SW480 (cell line): ENCODE measurements around the gene STAB1.

ENCODE experiments used
- DNase-seq: peaks from one replicate; pipeline ENCODE4 v3.0.0-alpha.2; 2016; ENCODE audit warnings: low spot score

Gene STAB1

DNA sequence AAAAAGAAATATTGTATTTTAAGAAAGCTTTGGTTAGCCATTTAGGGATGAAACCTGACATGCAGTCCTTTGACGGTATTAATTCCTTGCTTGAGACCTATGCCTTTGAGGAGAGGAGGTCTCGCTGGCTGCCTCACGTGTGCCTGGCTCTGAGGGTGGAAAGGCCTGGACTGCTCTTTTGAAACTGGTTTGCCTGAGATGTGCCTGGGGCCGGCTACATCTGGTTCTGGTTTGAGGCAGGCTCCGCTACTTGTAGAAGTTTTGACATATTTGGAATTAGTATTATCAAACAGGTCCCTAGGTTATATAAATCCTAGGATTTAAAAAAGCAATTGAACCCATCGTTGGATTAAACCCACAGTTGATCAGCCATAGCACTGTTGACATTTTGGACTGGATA, 33.3 kb upstream of the STAB1 start:
- DNase-seq = no peak

DNA sequence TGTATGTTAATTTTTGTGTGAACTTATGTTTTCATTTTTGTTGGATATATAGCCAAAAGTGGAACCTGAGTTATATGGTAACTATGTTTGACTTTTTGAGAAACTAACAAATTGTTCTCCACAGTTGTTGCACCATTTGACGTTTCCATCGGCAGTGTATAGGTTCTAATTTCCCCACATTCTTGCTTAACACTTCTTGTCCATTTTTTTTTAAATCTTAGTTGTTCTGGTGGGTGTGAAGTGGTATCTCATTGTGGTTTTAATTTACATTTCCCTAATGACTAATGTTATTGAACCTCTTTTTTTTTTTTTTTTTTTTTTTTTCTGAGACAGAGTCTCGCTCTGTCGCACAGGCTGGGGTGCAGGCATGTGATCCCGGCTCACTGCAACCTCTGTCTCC, 31.7 kb upstream of the STAB1 start:
- DNase-seq = no peak

DNA sequence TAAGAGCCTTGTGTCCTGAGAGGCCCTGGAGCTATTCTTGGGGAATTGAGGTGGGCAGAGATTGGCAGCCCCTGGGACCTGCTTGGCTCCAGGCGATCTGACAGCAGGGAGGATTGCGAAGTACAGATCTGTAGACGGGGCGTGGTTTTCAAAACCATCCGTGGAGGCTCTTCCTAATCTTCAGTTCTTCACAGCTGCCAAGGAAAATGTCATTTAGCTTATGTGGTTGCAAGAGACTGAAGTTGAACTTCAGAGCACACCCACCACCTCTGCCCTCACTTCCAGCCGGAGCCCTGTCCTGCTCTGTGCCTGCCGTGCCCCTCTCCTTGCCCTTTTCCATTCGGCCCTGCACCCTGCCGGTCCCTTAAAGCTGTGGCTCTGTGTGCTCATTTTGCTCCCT, 26.8 kb upstream of the STAB1 start:
- DNase-seq = no peak

DNA sequence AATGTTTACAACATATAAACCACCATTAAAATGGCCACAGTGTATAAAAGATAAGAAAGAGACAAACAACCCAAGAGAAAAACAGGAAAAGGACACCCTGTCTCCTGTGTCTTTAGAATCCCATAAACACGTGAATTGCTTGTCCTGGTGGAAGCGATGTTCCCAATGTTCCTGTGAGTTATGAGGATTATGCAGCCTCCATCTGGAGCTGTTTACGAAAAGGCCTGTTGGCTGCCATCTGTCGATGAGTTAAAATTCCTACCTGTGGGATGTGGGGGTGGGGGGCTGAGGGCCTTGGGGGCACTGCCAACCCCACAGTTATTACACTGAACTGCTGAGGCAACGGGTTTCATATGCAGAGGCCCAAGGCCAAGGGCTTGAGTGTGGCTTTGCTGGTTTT, 26.1 kb upstream of the STAB1 start:
- DNase-seq = no peak

DNA sequence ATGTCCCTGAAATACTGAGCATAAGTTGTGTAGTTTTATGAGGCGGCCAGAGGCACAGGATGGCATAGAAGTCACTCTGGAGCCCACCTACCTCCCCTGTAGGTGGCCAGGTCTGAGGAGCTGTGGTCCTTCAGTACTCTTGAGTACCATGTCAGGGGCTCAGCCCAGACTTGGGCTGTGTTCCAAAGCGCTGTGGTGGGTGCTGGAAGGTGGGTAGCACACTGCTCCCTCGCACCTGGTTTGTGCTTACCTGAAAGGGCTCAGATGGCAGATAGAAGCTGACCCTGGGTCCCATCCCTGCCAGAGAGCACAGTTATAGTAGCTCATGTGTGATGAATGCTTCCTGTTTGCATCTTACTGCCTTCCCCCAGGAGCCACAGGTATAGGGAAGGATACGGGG, 24.2 kb upstream of the STAB1 start:
- no peak for DNase-seq

DNA sequence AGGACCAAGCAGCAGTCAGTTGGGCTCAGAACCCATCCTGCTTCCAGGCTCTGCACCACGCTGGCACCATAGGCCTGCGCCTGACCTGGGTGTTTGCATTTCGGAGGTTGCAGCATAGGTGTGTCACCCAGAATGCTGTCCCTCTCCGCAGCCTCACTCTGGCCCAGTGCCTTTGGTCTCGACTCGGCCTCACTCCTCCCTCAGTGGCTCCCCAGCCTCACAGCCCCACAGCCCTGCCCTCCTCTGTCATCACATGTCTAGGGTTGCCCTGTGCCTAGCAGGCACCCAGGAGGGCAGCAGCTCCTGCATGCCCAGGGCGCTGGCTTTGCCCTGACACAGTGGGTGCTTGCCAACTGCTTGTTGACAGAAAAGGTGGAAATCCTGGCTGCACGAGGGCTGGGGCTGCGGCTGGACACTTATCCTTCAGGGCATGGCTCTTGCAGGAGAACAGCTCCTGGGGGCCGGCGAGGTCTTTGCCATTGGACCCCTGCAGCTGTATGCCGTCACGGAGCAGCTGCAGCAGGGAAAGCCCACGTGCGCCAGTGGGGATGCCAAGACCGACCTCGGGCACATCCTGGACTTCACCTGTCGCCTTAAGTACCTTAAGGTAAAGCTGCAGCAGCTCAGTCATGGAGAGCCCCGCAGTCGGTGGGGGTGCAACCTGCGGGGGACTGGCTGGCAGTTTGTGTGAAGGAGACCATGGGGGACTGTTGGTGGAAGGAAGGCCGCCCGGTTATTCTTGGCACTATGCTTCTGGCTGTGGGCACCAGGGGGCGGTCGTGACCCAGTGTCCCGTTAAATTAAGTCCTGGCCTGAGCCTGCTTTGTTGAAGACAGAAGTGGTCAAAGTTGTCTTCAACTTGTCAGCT, 23.5 kb upstream of the STAB1 start:
- DNase-seq = peak; percentile 37

DNA sequence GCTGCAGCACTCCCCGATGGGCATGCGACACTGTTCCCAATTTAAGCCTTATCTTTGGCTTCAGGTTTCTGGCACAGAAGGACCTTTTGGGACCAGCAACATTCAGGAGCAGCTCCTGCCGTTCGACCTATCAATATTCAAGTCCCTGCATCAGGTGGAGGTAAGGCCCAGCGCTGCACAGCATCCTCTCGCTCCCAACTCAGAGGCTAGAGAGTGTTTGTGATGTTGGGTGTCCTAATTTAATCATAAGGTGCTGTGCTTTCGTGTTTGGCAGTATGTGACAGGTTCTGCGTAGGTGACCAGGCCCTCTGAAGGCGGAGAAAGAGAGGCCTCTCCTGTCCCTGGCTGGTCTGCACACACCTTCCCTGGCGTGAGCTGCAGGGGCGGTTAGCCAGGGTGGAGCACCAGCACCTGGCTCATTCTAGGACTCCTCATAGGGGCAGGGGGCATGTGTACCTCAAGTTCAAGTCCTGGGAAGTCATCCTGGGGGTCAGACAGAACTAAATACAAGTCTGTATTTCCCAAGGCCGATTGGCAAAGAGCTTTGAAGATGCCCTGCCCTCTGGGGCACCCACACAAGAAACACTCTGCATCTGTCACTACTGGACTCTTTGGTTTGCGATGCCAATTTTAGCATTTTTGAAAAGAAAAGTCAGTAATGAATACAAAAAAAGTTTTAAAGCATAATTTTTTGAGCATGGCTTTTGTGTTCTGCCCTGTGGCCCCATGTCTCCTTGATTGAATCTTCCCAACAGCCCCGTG, 22.7 kb upstream of the STAB1 start:
- DNase-seq = no peak

DNA sequence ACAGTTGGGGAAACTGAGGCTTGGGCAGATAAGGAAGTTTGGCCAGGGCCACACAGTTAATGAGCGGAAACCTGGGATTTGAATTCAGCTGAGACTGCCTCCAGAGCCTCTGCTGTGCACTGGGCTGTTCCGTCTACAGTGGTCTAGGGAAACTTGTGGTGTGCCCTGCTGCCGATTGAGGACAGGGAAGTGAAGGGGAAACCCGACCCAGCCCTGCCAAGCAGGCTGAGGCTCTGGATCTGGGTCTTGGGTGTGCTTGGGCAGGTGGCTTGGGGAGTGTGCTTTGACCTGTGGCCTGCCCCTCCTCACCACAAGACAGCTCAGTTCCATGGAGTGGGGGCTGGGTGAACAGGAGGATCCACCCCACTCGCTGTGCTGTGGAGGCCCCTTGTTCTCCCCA, 22.1 kb upstream of the STAB1 start:
- no peak for DNase-seq

DNA sequence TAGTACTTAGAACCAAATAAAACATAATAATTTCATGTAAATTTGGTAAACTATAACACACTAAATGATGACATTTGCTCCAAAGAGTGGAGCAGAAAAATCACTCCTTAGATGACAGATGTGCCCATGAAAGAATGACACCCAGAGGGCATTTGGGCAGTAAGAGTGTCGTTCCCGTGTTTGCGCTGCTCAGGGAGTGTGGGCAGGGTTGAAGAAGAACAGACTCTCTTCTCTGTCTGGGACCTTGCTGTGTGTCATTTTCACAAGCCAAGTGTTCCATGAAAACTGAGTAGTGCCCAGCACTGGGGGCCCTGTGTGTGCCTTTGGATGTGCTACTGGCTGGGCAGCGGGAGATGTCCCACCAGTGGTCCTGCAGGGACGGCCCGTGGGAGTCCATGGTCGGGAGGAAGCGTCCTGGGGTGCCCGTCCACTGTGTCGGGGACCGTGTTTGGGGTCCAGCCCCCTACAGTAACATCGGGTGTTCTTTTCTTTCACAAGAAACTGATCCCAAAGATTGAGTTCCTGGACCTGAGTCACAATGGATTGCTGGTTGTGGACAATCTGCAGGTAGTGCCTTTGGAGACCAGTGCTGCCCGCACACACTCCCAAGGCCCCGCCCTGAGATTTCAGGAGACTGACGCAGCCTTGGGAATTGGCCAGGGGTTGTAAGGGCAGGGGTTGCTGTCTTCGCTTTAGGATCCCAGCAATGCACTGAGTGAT, 17.9 kb upstream of the STAB1 start:
- DNase-seq = no peak

DNA sequence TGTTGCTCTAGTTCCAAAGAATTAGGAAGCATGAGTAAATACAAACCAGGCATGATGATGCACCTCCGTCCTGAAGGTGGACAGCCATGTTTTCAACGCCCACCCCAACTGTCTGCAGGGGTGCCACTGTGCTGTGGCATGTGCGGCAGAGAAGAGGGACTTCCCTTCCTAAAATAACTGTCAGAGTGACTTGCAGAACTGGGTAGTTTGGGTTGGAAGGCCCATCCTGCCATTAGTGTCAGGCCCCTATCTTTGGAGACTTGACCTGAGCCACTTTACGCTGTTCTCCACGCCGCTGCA, 17.4 kb upstream of the STAB1 start:
- no peak for DNase-seq

DNA sequence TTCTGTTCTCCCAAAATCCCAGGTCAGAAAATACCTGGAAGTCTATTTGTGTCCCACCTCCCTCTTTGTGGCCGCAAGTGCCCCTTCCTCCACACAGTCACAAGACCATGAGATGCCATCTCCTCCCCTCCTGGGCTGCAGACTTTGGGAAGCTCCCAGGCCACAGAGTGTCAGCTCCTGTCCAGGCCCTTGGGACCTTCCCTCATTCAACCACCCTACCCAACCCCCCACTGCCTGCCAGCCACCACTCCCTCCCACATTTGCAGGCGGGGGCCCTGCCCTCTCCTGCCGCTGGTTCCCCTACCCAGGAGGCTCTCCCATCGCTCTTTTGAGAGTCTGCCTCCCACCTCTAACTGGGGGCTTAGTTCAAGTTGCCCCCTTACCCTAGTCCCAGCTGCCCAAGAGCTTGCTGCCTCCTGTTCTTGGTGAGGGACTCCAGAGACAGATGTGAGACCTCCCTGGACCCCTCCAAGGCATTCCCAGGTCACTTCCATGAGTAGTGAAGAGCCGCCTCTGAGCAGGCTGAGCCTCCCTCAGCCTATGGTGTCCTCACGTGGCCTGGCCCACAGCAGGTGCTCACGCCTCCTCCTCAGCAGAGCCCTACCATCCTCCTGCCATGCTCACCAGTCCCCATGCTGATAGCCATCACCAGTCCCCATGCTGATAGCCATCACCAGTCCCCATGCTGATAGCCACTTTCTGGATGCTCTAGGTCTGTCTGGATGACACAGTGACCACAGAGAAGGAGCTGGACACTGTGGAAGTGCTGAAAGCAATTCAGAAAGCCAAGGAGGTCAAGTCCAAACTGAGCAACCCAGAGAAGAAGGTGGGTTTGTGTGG, 15.9 kb upstream of the STAB1 start:
- DNase-seq = no peak

DNA sequence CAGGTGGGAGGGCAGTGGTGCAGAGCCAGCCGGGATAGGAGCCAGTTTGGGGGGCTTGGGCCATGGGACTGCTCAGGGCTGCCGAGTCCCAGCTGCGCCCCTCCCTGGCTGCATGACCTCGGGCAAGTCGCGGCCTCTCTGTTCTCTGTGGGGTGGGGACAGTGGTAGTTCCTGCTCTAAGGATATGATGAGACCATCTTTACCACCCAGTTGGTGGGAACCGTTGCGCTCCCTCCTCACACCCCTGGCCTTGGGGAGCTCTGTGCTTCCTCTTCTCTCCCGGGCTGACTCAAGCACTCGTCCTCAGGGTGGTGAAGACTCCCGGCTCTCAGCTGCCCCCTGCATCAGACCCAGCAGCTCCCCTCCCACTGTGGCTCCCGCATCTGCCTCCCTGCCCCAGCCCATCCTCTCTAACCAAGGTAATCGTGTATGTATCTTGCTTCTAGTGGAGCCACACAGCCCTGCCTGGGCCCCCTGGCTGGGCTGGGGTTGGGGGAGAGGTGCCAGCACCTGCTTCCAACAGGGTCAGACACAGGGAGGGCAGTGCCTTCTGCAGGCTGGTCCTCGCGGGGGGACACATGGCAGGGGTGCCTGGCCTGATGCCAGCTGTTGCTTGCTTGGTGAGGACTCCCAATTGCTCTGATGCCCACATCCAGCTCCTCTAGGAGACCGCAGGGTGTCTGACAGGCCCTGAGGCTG, 15.1 kb upstream of the STAB1 start:
- DNase-seq = no peak

DNA sequence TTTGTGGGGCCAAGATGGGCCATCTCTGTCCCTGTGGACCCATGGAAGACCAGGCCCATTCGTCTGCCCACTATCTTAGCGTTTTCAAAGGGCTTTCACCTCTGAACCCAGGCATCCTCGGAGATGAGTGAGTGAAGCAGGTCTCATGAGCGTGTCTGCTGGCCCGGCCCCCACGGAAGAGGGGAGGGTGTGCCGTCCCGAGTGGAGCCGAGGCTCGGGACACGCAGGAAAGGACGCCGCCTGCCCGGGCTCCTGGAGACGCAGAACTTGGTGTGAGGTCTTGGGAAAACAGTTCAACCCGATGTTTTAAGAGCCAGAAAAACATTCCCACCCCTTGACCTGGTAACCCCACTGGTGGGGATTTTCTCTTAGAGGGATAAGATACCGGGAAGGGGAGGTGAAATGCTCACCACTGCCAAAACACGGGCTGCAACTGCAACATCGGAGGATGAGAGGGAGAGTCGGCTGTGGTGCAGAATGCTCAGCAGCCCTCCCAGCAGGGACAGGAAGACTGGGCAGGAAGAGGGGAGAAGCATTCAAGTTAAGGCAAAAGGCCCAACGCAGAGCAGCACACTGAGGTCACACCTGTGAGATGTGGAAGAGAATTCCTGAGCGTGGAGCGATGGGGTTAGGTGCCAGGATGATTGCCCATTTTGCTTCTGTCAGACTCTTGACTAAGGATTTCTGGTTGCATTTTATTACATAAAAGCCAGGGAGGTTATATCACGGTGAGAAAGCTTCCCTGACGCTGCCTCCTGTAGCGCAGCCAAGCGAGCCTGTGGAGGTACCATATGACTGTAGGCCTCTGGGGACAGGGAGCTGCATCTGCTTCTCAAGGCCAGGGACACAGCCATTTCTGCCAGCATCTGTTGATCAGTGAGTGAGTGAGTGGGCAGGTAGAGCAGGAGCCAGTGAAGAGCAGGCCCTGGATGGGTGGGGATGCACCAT, 14.1 kb upstream of the STAB1 start:
- no peak for DNase-seq

DNA sequence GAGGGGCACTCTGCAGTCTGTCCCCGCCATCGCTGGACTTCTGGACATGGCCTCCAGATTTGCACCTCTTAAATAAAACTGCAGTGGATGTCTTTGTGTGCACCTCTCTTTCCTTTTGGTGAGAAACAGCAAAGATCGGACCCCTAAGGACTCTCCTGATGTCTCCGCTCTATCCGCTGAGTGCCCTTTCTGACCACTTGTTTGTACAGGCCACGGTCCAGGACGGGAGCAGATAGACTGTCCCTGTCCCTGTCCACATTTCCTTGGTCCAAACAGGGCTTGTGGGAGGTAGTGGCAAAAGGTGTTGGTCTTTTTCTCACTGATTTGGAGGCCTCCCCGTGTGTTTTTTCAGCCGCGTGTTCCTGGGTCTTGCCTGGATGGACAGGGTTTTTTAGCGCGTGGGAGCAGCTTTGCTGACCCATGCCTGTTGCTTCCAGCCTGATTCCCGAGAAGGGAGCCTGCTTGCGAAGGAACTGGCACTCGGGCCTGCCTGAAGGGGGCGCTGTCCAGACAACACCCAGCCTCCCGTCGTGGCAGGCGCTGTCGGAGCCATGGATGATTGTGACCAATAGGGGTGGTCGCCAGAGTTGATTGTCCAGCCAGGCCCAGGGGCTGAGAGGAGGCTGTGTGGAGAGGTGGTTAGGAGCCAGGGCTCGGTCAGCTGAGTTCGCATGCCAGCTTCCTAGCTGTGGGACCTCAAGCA, 13.2 kb upstream of the STAB1 start:
- DNase-seq = no peak

DNA sequence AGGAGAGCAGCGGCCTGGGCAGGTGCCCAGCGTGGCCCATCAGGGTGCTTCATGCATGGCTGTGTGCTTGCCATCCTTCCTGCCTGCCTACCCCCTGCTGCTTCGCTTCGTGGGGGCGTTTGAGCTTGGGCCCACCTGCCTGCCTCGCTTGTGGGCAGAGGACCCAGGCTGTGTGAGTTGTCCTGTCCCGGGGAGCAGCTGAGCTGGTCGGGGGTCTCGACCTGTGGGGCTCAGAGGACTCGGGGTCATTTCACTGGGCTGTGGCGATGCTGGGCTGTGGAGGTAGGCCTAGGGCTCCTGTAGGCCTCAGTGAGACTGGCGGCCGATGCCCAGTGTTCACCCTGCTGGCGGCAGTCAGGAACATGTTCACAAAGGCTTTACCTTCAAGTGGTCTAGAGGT, 12.1 kb upstream of the STAB1 start:
- no peak for DNase-seq

DNA sequence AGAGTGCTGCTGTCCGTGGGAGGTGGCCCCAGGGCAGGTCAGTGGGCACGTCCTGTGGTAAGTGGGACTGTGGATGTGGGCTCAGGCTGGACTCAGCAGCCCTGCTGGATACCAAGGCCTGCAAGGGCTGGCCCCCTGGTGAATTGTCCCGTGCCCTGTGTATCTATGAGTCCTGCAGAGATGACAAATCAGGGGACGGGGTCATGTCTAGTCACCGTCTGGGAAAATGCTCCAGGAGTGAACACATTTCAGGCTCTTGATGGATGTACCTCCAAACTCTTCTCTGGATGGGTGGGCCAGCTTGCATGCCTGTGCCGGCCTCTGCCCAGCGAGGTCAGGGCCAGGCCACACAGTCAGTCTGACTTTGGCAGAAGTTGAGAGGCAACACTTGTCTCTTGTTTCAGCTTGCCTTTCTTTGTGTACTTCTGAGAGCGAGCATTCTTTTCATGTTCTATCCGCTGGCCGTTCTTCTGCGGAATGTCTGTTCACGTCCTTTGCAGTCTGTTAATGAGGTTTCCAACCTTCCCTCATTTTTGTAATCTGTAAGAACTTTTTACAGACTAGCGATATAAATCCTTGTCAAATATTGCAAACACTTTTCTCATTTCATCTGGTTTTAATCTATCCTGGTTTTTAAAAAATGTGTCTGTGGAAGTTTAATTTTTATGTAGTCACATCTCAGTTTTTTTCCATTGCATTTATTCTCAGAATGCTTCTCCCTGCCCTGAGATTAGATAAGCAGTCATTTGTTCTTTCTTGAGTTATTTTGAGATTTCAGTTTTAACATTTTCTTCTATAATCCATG, 11.4 kb upstream of the STAB1 start:
- DNase-seq = no peak

DNA sequence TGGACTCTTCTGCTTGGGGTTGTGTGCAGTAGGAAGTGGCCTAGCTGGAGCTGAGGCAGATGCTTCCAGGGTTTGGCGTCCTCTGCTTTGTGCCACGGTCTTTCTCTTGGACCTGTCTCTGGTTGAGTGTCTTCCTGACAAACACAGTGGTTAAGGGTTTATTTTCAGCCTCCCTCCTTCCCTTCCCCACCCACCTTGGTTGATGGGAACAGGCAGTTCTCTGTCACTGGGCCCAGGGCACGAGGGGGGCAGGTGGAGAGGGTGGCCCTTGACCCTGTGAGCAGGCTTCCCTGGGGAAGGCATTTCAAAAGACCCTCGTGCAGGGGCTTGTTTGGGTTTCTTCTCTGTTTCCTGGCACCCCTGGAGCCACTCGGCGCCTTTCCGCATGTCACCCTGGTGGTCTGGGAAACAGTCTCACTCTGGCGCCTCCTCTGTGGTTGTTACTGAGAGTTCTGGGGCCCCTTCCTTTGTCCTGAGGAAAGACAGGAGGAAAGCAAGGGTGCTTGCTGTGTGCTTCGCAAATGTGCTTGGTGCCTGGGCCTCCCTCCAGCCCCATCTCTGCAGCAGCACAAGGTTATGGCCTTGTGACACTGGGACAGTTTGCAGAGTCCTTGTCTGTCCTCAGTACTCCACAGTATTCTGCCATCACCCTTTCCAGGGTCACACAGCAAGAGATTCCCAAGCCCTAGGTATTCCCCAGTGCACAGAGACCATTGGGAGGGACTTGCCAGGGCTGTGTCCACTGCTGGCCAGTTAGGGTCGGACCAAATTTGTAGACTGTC, 10.3 kb upstream of the STAB1 start:
- no peak for DNase-seq
